Activated naive CD4-positive, alpha-beta T cell treated with anti-CD3 and anti-CD28 coated beads, Interleukin-2, amount 10 ng/mL, durations not matched to agents 7 days and 5 days (primary cell): ENCODE data around the gene DMBX1.

Experiments
- CTCF ChIA-PET: fragments of 350-600 bp; sonication (Branson Sonifier 250); formaldehyde crosslinking; loops from one replicate; lab custom pipeline; 2021; ENCODE audit warnings: antibody characterized with exemption; lab: Charles Lee
- DNase-seq: peaks from one replicate; pipeline ENCODE4 v3.0.0-alpha.2; 2020
- H3K27ac Mint-ChIP-seq: one replicate; pipeline ENCODE4 v1.8.0; 2021; ENCODE audit warnings: mild to moderate bottlenecking, moderate library complexity, mixed read lengths
- H3K27me3 Mint-ChIP-seq: one replicate; pipeline ENCODE4 v1.8.0; 2021; ENCODE audit warnings: mild to moderate bottlenecking, mixed read lengths
- H3K36me3 Mint-ChIP-seq: one replicate; pipeline ENCODE4 v1.8.0; 2021; ENCODE audit warnings: mixed read lengths
- H3K4me1 Mint-ChIP-seq: one replicate; pipeline ENCODE4 v1.8.0; 2021; ENCODE audit warnings: mixed read lengths
- H3K4me3 Mint-ChIP-seq: one replicate; pipeline ENCODE4 v1.8.0; 2021; ENCODE audit warnings: mild to moderate bottlenecking, moderate library complexity, mixed read lengths
- H3K9me3 Mint-ChIP-seq: one replicate; pipeline ENCODE4 v1.8.0; 2021; ENCODE audit warnings: mixed read lengths

DMBX1 gene

DNA sequence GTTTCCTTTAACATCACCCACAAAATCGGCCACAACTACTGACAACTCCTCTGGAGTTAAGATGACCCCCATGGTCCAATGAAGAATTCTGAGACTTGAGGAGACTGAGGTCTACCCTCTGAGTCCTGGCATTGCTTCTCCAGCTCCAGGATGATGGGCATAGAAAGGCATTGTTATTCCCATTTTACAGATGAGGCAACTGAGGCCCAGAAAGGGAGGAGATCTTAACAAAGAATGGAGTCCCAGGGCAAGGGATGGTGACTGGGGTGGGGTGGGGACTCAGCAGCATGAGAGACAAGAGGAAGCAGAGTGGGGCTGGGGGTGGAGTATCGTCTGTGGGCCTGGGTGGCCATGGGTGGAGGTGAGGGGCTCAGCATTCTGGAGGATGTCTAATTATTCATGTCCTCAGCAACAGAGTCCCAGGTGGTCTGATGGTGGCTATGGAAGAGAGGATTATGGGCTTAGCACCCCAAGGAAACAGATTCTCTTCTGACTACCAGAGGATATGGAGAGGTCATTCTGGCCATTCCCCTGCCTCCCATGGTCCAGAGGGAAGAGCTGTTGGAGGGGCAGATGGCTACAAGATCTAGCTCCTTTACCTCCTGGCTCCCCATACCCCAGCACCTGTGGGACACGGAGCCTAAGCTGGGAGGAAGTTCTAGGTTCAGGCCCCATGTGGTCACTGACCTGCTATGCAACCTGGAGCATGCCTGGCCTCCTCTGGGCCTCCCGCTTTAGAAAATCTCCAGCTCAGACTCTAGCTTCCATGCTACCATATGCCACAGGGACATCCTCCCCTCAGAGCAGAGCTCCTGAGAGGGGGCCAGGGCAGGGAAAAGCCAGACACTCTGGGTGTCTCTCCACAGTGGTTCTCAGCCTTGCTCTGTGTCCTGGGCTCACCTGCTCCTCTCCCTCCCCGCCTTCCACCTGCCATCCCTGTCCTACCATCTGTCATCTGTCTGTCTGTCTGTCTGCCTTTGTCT is 37.4 kb upstream of the DMBX1 start:
- H3K27ac Mint-ChIP-seq: no peak overlapping the region
- no peak for DNase-seq
- H3K4me1 Mint-ChIP-seq: peaks cover 7% of the 10 kb centered on the region
- CTCF ChIA-PET: interaction anchor here (1.5 to 10.5 kb wide), 2 partner anchors 76 to 274 kb away, joined by 3 to 160 read pairs; no protein-coding TSS in a partner anchor
- no peaks in the 10 kb centered on the region for H3K9me3 Mint-ChIP-seq
- no peaks in the 10 kb centered on the region for H3K36me3 Mint-ChIP-seq
- no peak overlapping the region for H3K4me3 Mint-ChIP-seq
- H3K27me3 Mint-ChIP-seq: peaks cover 87% of the 10 kb centered on the region

DNA sequence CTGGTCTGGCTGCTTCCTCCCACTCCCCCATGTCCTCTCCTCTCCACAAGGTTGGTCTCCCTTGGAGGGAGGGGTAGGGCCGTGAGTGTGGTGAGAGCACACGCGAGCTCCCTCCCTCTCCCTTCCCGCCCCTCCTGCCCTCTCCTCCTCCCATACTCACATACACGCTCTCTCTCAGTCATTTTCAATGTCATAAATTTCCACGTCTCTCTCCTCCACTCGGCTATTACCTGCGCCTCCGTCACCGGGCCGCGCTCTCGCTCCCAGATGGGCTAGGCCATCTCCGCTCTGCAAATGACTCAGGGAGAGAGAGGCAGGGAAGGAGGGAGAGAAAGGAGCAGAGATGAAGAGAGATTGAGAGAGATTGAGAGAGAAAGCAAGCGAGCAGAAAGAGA is 36.7 kb upstream of the DMBX1 start:
- CTCF ChIA-PET: interaction anchor here (10.5 kb wide), 1 partner anchor 75 kb away, joined by 160 read pairs; no protein-coding TSS in a partner anchor
- Mint-ChIP-seq H3K4me1 (peaks cover 7% of the 10 kb centered on the region), H3K4me3 (no peak overlapping the region), H3K36me3 (no peaks in the 10 kb centered on the region), H3K9me3 (no peaks in the 10 kb centered on the region), H3K27ac (no peak overlapping the region), H3K27me3 (peaks cover 81% of the 10 kb centered on the region)
- no peak for DNase-seq

DNA sequence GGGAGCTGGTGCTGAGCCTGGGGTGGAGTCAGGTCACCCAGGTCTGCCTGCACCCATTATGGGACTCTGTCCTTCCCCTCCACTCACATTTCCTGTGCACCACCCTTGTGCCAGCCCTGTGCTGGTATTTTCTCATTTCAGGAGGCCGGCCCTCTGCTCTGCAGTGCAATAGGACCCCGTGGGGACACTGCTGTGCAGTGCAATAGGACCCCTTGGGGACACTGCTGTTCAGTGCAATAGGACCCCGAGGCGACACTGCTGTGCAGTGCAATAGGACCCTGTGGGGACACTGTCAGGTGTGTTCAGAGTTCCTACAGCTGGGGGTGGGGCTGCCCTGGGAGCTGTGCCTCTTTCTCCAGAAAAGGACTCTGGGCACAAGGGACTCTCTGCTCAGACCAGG is 36.2 kb upstream of the DMBX1 start:
- H3K27me3 Mint-ChIP-seq: peaks cover 80% of the 10 kb centered on the region
- CTCF ChIA-PET: interaction anchor here (1.3 to 10.5 kb wide), 3 partner anchors 9 to 75 kb away, joined by 4 to 160 read pairs (median 11); no protein-coding TSS in a partner anchor

DNA sequence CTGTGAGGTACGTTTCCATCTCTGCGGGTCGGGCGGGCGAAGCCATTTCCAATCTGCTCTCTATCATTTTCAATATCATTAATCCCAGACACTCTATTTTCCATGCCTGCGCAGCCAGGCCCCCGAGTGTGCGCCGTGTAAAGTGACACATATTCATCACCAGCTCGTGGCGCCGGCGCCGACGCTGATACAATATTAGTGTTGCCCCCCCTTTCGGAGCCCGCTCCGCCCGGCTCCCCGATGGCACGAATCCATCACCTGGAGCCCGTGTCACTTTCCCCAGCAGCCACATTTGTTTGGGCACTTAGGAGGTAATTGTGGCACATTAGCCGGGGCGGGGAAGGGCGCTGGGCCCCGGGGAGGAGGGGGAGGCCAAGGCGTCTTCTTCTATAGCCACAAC is 33.7 kb upstream of the DMBX1 start:
- no peaks in the 10 kb centered on the region for H3K9me3 Mint-ChIP-seq
- no peak overlapping the region for H3K27ac Mint-ChIP-seq
- CTCF ChIA-PET: interaction anchor here (2.7 kb wide), 1 partner anchor 14 kb away, joined by 11 read pairs; no protein-coding TSS in a partner anchor
- no peaks in the 10 kb centered on the region for H3K36me3 Mint-ChIP-seq
- no peaks in the 10 kb centered on the region for H3K4me1 Mint-ChIP-seq
- peaks cover 80% of the 10 kb centered on the region for H3K27me3 Mint-ChIP-seq
- no peak for DNase-seq
- H3K4me3 Mint-ChIP-seq: no peak overlapping the region

More for the DNA sequence above, 36.2 kb upstream of the DMBX1 start:
- Mint-ChIP-seq H3K36me3 (no peaks in the 10 kb centered on the region), H3K27ac (no peak overlapping the region), H3K4me3 (no peak overlapping the region), H3K4me1 (peaks cover 4% of the 10 kb centered on the region), H3K9me3 (no peaks in the 10 kb centered on the region)
- no peak for DNase-seq

DNA sequence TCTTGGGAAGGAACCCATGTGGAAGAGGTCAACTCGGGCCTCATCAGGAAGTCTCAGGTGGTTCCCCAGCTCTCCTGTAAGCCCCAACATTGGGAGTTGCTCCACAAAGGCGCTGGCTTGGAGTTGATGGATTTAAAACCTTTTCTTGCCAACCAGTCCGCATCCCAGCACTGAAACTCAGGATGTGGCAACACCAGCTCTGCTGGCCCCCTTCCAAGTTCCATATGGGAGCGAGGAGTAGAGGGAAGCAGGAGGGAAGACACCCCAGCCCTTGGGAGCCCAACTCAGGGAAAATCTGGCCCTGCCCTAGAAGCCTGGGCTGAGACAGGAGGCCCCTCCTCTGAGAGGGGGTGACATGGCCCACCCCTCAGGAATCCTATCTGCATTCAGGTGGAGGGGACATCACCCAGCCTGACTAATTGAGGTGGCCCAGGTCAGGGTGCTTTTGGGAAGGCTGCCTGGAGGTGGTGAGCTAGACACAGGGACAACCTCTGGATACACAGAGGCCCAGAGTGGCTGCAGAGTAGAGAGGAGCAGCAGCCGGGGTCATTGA is 33.1 kb upstream of the DMBX1 start:
- no peak overlapping the region for H3K4me3 Mint-ChIP-seq
- no peaks in the 10 kb centered on the region for H3K9me3 Mint-ChIP-seq
- CTCF ChIA-PET: interaction anchor here (0.6 kb wide), 1 partner anchor 55 kb away, joined by 3 read pairs; no protein-coding TSS in a partner anchor
- no peaks in the 10 kb centered on the region for H3K4me1 Mint-ChIP-seq
- H3K36me3 Mint-ChIP-seq: no peaks in the 10 kb centered on the region
- no peak for DNase-seq
- no peak overlapping the region for H3K27ac Mint-ChIP-seq
- H3K27me3 Mint-ChIP-seq: peaks cover 80% of the 10 kb centered on the region

DNA sequence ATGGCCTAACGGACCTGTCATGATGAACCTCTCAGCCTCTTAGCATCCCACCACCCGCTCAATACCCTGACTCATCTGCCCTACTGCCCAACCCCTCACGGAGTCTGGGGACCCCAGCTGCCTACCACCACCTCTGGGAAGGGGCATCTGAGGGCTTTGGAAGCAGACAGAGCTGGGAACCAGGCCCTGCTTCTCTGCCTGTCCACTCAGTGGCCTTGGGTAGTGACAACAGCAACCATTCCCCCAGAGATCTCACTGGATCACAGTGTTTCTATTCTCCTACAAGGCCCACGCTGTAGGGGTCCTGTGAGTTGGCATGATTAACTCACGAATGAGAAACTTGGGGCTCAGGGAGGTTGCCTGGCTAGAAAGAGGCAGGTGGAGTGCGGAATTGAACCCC is 32.5 kb upstream of the DMBX1 start:
- Mint-ChIP-seq H3K9me3 (no peaks in the 10 kb centered on the region), H3K36me3 (no peaks in the 10 kb centered on the region), H3K27ac (no peak overlapping the region), H3K27me3 (peaks cover 80% of the 10 kb centered on the region), H3K4me3 (no peak overlapping the region), H3K4me1 (no peaks in the 10 kb centered on the region)
- CTCF ChIA-PET: interaction anchor here (0.9 to 1.8 kb wide), 3 partner anchors 10 to 69 kb away, joined by 3 to 6 read pairs (median 4); no protein-coding TSS in a partner anchor
- DNase-seq: no peak

DNA sequence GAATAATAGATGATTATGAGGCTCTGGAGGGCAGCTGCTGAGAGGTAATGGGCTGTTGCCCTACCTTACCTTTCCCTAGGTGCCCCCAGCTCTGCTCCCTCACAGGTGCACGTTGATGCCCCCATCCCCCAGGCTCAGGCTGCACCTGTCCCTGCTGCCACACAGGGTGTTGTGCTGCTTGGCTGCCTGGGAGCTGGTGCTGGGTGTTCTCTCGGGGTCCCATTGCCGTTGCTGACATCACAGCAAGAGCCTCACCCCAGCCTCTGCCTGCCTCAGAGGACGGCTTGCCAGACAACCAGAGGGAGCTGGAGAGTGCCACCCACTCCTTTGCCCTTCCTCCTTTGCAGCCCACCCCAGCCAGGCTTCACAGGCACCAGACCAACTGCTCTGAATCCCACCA is 31.4 kb upstream of the DMBX1 start:
- no peak for DNase-seq
- Mint-ChIP-seq H3K27me3 (peaks cover 76% of the 10 kb centered on the region), H3K4me1 (no peaks in the 10 kb centered on the region), H3K27ac (no peak overlapping the region), H3K9me3 (no peaks in the 10 kb centered on the region), H3K36me3 (no peaks in the 10 kb centered on the region), H3K4me3 (no peak overlapping the region)
- CTCF ChIA-PET: interaction anchor here (0.8 to 1.8 kb wide), 5 partner anchors 8 to 20 kb away, joined by 3 to 6 read pairs (median 4); no protein-coding TSS in a partner anchor

DNA sequence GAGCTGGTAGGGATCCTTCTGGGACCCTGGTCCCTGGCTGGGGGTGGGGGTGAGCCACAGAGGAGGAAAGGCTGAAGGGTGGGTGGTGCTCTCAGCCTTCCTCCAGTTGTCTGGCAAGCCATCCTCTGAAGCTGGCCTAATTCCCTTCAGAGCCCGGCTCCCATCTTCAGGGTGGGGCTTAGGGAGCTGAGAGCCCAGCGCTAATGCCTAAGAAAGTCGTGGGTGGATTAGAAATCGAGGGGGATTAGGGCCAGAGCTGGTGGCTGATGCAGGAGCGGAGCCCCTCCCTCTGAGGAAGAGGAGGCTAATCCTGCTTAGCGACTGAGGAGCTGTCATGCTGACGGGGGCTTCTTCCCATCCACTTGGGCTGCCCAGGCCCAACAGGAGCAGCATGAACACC is 30.8 kb upstream of the DMBX1 start:
- Mint-ChIP-seq H3K4me3 (no peak overlapping the region), H3K4me1 (no peaks in the 10 kb centered on the region), H3K9me3 (no peaks in the 10 kb centered on the region), H3K27me3 (peaks cover 74% of the 10 kb centered on the region), H3K27ac (no peak overlapping the region), H3K36me3 (no peaks in the 10 kb centered on the region)
- DNase-seq: no peak
- CTCF ChIA-PET: interaction anchor here (0.8 to 1.8 kb wide), 5 partner anchors 9 to 19 kb away, joined by 3 to 6 read pairs (median 4); no protein-coding TSS in a partner anchor

DNA sequence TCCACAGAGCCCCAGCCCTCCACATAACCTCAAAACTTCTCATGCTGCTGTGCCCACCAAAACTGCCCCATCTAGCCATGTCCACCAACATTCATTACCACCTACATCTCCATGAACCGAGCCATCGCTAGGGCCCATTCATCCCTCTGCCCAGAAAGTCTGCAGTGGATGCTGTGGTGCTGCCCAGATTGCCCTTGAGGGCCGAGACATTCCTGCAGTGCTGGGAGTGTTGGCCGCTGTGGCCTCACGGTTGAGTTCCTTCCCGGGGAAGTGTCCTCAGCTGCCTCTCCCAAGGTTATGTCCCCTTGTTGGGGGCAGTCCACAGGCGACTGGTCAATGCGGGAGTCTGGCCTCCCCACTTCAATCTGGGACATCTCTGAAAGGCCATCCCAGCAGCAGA is 30.3 kb upstream of the DMBX1 start:
- Mint-ChIP-seq H3K4me3 (no peak overlapping the region), H3K36me3 (no peaks in the 10 kb centered on the region), H3K27me3 (peaks cover 75% of the 10 kb centered on the region), H3K9me3 (no peaks in the 10 kb centered on the region), H3K4me1 (no peaks in the 10 kb centered on the region), H3K27ac (no peak overlapping the region)
- CTCF ChIA-PET: interaction anchor here (0.8 to 1.8 kb wide), 3 partner anchors 9 to 14 kb away, joined by 3 to 6 read pairs (median 6); no protein-coding TSS in a partner anchor
- DNase-seq: no peak

DNA sequence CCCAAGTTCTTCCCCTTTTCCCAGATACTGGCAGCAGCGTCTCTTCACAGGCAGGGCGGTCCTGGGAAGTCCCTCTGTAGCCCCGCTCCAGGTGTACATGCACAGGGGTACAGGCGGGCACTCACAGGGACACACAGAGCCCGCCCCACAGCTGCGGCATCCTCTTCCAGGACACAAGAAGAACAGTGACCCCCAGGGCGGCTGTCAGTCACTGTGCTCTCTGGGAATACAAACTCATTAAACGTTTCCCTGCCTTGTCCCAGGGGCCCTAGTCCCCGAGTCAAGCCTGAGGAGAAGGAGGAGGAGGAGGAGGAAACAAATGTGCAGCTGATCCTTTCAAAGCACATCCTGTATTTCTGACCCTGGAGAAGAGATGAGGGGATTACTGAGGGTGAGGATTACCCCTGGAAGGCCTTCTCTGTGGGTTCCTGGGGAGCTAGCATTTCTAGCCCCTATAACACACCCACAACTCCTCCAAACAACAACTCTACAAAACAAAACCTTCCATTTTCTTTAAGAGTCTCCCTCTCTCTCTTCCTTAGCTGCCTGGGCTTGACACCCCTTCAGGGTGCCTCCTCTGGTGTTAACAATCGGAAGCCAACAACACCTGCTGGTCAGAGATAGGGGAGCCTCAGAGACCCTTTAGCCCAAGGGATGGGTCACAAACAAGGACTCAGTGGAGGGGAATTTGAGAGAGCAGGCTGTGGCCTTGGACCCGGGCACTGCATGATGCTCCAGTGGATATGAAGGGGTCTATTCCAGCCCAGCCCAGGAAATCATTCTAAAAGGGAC is 28.4 kb upstream of the DMBX1 start:
- no peak for DNase-seq
- CTCF ChIA-PET: interaction anchor here (1.0 to 1.6 kb wide), 2 partner anchors 17 to 68 kb away, joined by 4 read pairs; no protein-coding TSS in a partner anchor
- no peaks in the 10 kb centered on the region for H3K9me3 Mint-ChIP-seq
- no peaks in the 10 kb centered on the region for H3K36me3 Mint-ChIP-seq
- no peak overlapping the region for H3K4me3 Mint-ChIP-seq
- H3K4me1 Mint-ChIP-seq: peaks cover 4% of the 10 kb centered on the region
- H3K27ac Mint-ChIP-seq: no peak overlapping the region
- H3K27me3 Mint-ChIP-seq: peaks cover 79% of the 10 kb centered on the region

DNA sequence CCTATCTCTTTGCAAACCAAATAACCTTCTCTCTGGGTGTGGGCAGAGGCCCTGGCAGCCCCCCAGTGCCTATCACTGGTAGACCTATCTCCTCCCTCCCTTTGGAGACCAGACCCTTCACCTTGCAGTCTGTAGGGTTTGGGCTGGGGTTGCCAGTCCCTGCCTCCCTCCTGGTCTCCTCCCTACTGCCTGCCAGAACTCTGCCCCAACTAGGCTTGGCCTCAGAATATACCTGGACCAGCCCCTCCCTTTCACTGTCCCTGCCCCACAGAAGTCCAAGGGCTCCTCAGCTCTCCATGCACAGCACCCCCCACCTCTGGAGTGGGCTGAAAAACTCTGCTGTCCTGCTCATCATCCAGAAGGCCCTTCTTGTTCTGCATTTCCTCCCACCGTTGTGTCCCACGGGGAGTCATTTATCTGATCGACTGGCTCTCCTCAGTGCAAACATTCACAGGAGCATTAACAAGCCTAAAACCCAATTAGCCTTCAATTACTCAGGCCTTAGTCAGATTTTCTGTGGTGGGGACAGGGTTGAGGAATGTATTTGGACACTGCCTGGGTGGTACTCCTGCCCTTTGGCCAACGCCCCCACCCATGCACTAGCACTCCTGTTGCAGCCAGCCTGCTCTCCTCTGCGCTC is 27.7 kb upstream of the DMBX1 start:
- H3K4me3 Mint-ChIP-seq: no peak overlapping the region
- peaks cover 7% of the 10 kb centered on the region for H3K4me1 Mint-ChIP-seq
- CTCF ChIA-PET: interaction anchor here (1.0 to 1.6 kb wide), 2 partner anchors 18 to 67 kb away, joined by 4 read pairs; no protein-coding TSS in a partner anchor
- peaks cover 86% of the 10 kb centered on the region for H3K27me3 Mint-ChIP-seq
- no peaks in the 10 kb centered on the region for H3K9me3 Mint-ChIP-seq
- DNase-seq: no peak
- no peak overlapping the region for H3K27ac Mint-ChIP-seq
- no peaks in the 10 kb centered on the region for H3K36me3 Mint-ChIP-seq

DNA sequence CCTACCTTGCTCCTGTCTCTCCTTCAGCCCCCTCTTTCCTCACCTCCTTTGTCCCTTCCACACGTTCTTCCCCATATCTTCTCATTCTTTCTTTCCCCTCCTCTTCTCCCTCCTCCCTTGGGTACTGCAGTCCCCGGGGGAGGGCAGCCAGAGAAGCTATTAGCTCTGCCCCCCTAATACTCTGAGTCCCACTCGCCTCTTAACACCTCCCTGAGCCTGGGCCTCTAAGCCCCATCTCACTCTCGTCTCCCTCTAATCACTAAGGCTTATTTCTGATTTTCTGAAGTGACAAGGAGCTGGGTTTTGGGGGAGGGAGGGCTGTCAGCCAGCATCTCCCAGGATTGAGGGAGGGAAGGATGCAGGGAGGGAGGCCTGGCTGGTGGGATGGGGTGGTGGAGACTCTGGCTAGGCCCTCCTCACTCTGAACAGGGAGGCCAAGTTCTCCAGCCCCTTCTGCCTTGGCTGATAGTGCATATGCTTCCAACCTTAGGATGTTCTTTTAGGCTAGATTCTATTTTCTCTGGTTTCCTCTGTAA is 25.6 kb upstream of the DMBX1 start:
- Mint-ChIP-seq H3K9me3 (no peaks in the 10 kb centered on the region), H3K27ac (no peak overlapping the region), H3K4me3 (no peak overlapping the region), H3K4me1 (peaks cover 12% of the 10 kb centered on the region), H3K27me3 (peaks cover 92% of the 10 kb centered on the region), H3K36me3 (no peaks in the 10 kb centered on the region)
- DNase-seq: no peak
- CTCF ChIA-PET: interaction anchor here (0.6 to 1.7 kb wide), 2 partner anchors 17 to 18 kb away, joined by 3 read pairs; no protein-coding TSS in a partner anchor

DNA sequence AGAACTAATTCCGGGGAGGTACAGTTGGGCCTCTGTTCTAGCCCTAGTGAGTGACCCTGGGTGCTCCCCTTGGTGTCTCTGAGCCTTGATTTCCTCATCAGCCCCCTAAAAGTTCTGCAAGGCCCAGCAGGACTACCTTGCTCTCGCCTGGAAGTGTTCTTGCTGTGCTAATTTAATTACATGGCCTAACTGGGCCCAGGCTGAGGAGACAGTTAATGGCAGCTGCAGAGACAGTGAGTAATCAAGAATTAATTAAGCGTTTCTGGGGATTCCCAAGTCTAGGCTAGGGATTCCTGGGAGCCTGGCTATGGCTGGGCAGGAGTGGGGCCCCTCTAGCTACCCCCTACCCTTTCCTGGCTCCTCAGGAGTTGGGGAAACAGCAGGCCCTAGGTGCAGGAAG is 24.7 kb upstream of the DMBX1 start:
- Mint-ChIP-seq H3K36me3 (no peaks in the 10 kb centered on the region), H3K27me3 (peaks cover 90% of the 10 kb centered on the region), H3K4me1 (peaks cover 12% of the 10 kb centered on the region), H3K9me3 (no peaks in the 10 kb centered on the region), H3K4me3 (no peak overlapping the region), H3K27ac (no peak overlapping the region)
- DNase-seq: no peak
- CTCF ChIA-PET: interaction anchor here (1.7 kb wide), 1 partner anchor 19 kb away, joined by 3 read pairs; no protein-coding TSS in a partner anchor
